IMR-90 (cell line): ENCODE data around the gene FAM216B. TPM values are rescaled to one million over a fixed set of nuclear protein-coding genes. Genes with fewer than 3 reads are reported as not detected.

ENCODE experiments used
- ATAC-seq: fragments of 200-7000 bp; cut with Tn5 transposase; 2 replicates; pipeline ENCODE4 v1.9.1; 2020; ENCODE audit warnings: low read depth, mild to moderate bottlenecking, moderate library complexity
- BruUV-seq: library from RNA; stranded (reverse); fragments of 400-500 nt; replicated peaks from 2 replicates; lab custom pipeline; 2021; lab: Mats Ljungman, UMichigan
- CTCF ChIA-PET: fragments of 300-600 bp; formaldehyde crosslinking; extraction: SDS; loops from one replicate; lab custom pipeline; 2021; ENCODE audit warnings: antibody characterized with exemption; lab: Yijun Ruan, JAX
- POLR2A ChIA-PET: fragments of 300-600 bp; sonication (Branson Sonifier 250); formaldehyde crosslinking; loops from one replicate; lab custom pipeline; 2022; ENCODE audit warnings: antibody characterized with exemption; ENCODE audit not compliant: unreplicated experiment; lab: Charles Lee
- DNase-seq: peaks from one replicate; pipeline ENCODE4 v3.0.0; 2013
- H2AFZ ChIP-seq: replicated peaks from 2 replicates; pipeline ENCODE3; 2013; ENCODE audit warnings: low read length, mild to moderate bottlenecking; ENCODE audit not compliant: poor library complexity
- H2AK5ac ChIP-seq: 2 replicates; pipeline ENCODE4 v1.6.1; 2013; ENCODE audit warnings: low read depth, low read length, inconsistent platforms
- H2AK9ac ChIP-seq: replicated peaks from 2 replicates; pipeline ENCODE3; 2013; ENCODE audit warnings: mild to moderate bottlenecking, low read depth, low read length, moderate library complexity; ENCODE audit not compliant: poor library complexity
- H2BK120ac ChIP-seq: 2 replicates; pipeline ENCODE4 v1.6.1; 2013; ENCODE audit warnings: low read depth, low read length, inconsistent platforms
- H2BK15ac ChIP-seq: 3 replicates; pipeline ENCODE4 v1.6.1; 2013; ENCODE audit warnings: low read depth, low read length, inconsistent platforms
- H2BK20ac ChIP-seq: 2 replicates; pipeline ENCODE4 v1.6.1; 2013; ENCODE audit warnings: low read depth, mild to moderate bottlenecking, inconsistent platforms, low read length, moderate library complexity
- H2BK5ac ChIP-seq: 2 replicates; pipeline ENCODE4 v1.6.1; 2013; ENCODE audit warnings: mild to moderate bottlenecking, low read depth, low read length, inconsistent platforms; ENCODE audit not compliant: poor library complexity, severe bottlenecking
- H3K14ac ChIP-seq: replicated peaks from 2 replicates; pipeline ENCODE4 v1.6.1; 2013; ENCODE audit warnings: low read depth, low read length, inconsistent platforms
- H3K18ac ChIP-seq: 2 replicates; pipeline ENCODE4 v1.6.1; 2013; ENCODE audit warnings: low read depth, low read length, control low read depth
- H3K23ac ChIP-seq: 2 replicates; pipeline ENCODE4 v1.6.1; 2013; ENCODE audit warnings: low read depth, low read length, inconsistent platforms
- H3K27ac ChIP-seq: 2 replicates; pipeline ENCODE4 v1.5.1; 2013; ENCODE audit warnings: mild to moderate bottlenecking, control low read depth, low read length; ENCODE audit not compliant: insufficient read depth
- H3K27me3 ChIP-seq: 2 replicates; pipeline ENCODE4 v1.6.1; 2013; ENCODE audit warnings: low read length; ENCODE audit not compliant: control insufficient read depth, insufficient read depth
- H3K36me3 ChIP-seq: 2 replicates; pipeline ENCODE4 v1.6.1; 2013; ENCODE audit warnings: low read length, mixed read lengths; ENCODE audit not compliant: control insufficient read depth, insufficient read depth
- H3K4ac ChIP-seq: 2 replicates; pipeline ENCODE4 v1.6.1; 2013; ENCODE audit warnings: low read depth, low read length, inconsistent platforms
- H3K4me1 ChIP-seq: 2 replicates; pipeline ENCODE4 v1.6.1; 2013; ENCODE audit warnings: low read length, mixed read lengths; ENCODE audit not compliant: control insufficient read depth, insufficient read depth
- H3K4me2 ChIP-seq: 2 replicates; pipeline ENCODE4 v1.6.1; 2013; ENCODE audit warnings: low read depth, mild to moderate bottlenecking, control low read depth, low read length, moderate library complexity
- H3K4me3 ChIP-seq: 2 replicates; pipeline ENCODE4 v1.5.1; 2013; ENCODE audit warnings: low read depth, mild to moderate bottlenecking, control low read depth, low read length, moderate library complexity; ENCODE audit not compliant: insufficient read depth
- H3K56ac ChIP-seq: 2 replicates; pipeline ENCODE4 v1.6.1; 2013; ENCODE audit warnings: low read length, inconsistent platforms; ENCODE audit not compliant: insufficient read depth; ENCODE audit errors: extremely low read depth
- H3K79me1 ChIP-seq, 2 experiments: 2 replicates each; pipeline ENCODE4 v1.6.1; 2013; ENCODE audit warnings: low read length in 2 of 2, inconsistent platforms in 1 of 2, low read depth in 1 of 2
- H3K9ac ChIP-seq: 2 replicates; pipeline ENCODE4 v1.6.1; 2013; ENCODE audit warnings: low read depth, low read length, control low read depth
- H3K9me1 ChIP-seq: 2 replicates; pipeline ENCODE4 v1.6.1; 2013; ENCODE audit warnings: low read length, inconsistent platforms; ENCODE audit not compliant: insufficient read depth
- H3K9me3 ChIP-seq: 2 replicates; pipeline ENCODE4 v1.6.1; 2013; ENCODE audit warnings: low read length; ENCODE audit not compliant: control insufficient read depth, insufficient read depth
- H4K20me1 ChIP-seq: 2 replicates; pipeline ENCODE4 v1.6.1; 2013; ENCODE audit warnings: low read length, inconsistent platforms; ENCODE audit not compliant: insufficient read depth
- H4K5ac ChIP-seq: 2 replicates; pipeline ENCODE4 v1.6.1; 2013; ENCODE audit warnings: mild to moderate bottlenecking, low read depth, low read length, control low read depth
- H4K8ac ChIP-seq, 2 experiments: 2 replicates each; pipeline ENCODE4 v1.6.1; 2013; ENCODE audit warnings: low read depth in 2 of 2, low read length in 2 of 2, control low read depth in 1 of 2, inconsistent platforms in 1 of 2
- H4K91ac ChIP-seq: 2 replicates; pipeline ENCODE4 v1.6.1; 2013; ENCODE audit warnings: low read depth, low read length, inconsistent platforms; ENCODE audit not compliant: insufficient read depth
- BHLHE40 ChIP-seq: fragments of 150-350 bp; IDR thresholded peaks from 2 replicates; pipeline ENCODE4 v1.6.1; 2016; ENCODE audit warnings: mild to moderate bottlenecking, low read depth, low read length
- CEBPB ChIP-seq: IDR thresholded peaks from 2 replicates; pipeline ENCODE4 v1.6.1; 2012; ENCODE audit warnings: low read depth, low read length, improper control_type of control experiment
- CHD1 ChIP-seq: IDR thresholded peaks from 2 replicates; pipeline ENCODE4 v1.6.1; 2012; ENCODE audit warnings: low read depth, low read length, improper control_type of control experiment
- ELK1 ChIP-seq: fragments of 150-350 bp; IDR thresholded peaks from 2 replicates; pipeline ENCODE4 v1.6.1; 2016; ENCODE audit warnings: low read depth, mild to moderate bottlenecking, low read length, moderate library complexity, borderline replicate concordance
- FOS ChIP-seq: fragments of 150-350 bp; IDR thresholded peaks from 2 replicates; pipeline ENCODE4 v1.6.1; 2016; ENCODE audit warnings: low read depth, low read length
- MAFK ChIP-seq: IDR thresholded peaks from 2 replicates; pipeline ENCODE4 v1.6.1; 2012; ENCODE audit warnings: low read depth, low read length, improper control_type of control experiment
- MAZ ChIP-seq: IDR thresholded peaks from 2 replicates; pipeline ENCODE4 v1.6.1; 2012; ENCODE audit warnings: low read depth, mild to moderate bottlenecking, low read length, improper control_type of control experiment, moderate library complexity, borderline replicate concordance
- MXI1 ChIP-seq: IDR thresholded peaks from 2 replicates; pipeline ENCODE4 v1.6.1; 2012; ENCODE audit warnings: low read depth, mild to moderate bottlenecking, low read length, moderate library complexity, borderline replicate concordance
- NFE2L2 ChIP-seq: fragments of 150-350 bp; IDR thresholded peaks from 2 replicates; pipeline ENCODE4 v1.6.1; 2016; ENCODE audit warnings: low read depth, mild to moderate bottlenecking, low read length
- POLR2A ChIP-seq: IDR thresholded peaks from 2 replicates; pipeline ENCODE4 v1.6.1; 2012; ENCODE audit warnings: mild to moderate bottlenecking, low read depth, low read length
- RAD21 ChIP-seq: IDR thresholded peaks from 2 replicates; pipeline ENCODE4 v1.6.1; 2012; ENCODE audit warnings: low read length, improper control_type of control experiment
- RCOR1 ChIP-seq: IDR thresholded peaks from 2 replicates; pipeline ENCODE4 v1.6.1; 2012; ENCODE audit warnings: mild to moderate bottlenecking, low read length, improper control_type of control experiment; ENCODE audit not compliant: insufficient replicate concordance
- RFX5 ChIP-seq: IDR thresholded peaks from 2 replicates; pipeline ENCODE4 v1.8.0; 2012; ENCODE audit warnings: low read depth, mild to moderate bottlenecking, low read length, moderate library complexity
- SMC3 ChIP-seq: fragments of 150-350 bp; IDR thresholded peaks from 2 replicates; pipeline ENCODE4 v1.6.1; 2016; ENCODE audit warnings: low read depth, mild to moderate bottlenecking, antibody characterized with exemption, low read length, moderate library complexity
- dilution Hi-C: fragments of 300-500 bp; cut with HindIII; formaldehyde crosslinking; loops from one replicate; pipeline ENCODE4 v1.14.3; 2018; ENCODE audit warnings: low sequenced_read_pairs; ENCODE audit not compliant: unreplicated experiment
- in situ Hi-C: fragments of 300-500 bp; cut with MboI; formaldehyde crosslinking; loops from 3 replicates; pipeline ENCODE4 v1.14.3; 2019; ENCODE audit warnings: low sequenced_read_pairs, inconsistent platforms, mixed read lengths
- intact Hi-C: fragments of 100-400 bp; cut with micrococcal nuclease; formaldehyde crosslinking; loops from 2 replicates; pipeline ENCODE4 v1.10.0; 2022
- polyA plus RNA-seq, 3 experiments: library from polyadenylated mRNA; depleted of rRNA; stranded (reverse); fragments of >200 nt; gene quantifications; 2 replicates each; pipeline ENCODE4 v1.2.3, GENCODE V29; 2012; ENCODE audit warnings: low replicate concordance in 1 of 3
- total RNA-seq: library from RNA; depleted of rRNA; stranded (reverse); fragments of >200 nt; gene quantifications from 2 replicates; pipeline ENCODE4 v1.2.3, GENCODE V29; 2012
- TF ChIP-seq, protein P1 (sequence below): conservative IDR thresholded peaks from 2 replicates; pipeline ENCODE4 v1.5.1; 2012; ENCODE audit warnings: mild to moderate bottlenecking, low read depth, low read length, improper control_type of control experiment
- TF ChIP-seq, protein P2 (sequence below): fragments of 150-350 bp; IDR thresholded peaks from 2 replicates; pipeline ENCODE4 v1.6.1; 2017; ENCODE audit warnings: mild to moderate bottlenecking, antibody characterized with exemption, low read length, low read depth

The FAM216B gene
- total and polyA plus RNA-seq, 2 of the 4 experiments (the other 2 are of a cell fraction): not detected

DNA sequence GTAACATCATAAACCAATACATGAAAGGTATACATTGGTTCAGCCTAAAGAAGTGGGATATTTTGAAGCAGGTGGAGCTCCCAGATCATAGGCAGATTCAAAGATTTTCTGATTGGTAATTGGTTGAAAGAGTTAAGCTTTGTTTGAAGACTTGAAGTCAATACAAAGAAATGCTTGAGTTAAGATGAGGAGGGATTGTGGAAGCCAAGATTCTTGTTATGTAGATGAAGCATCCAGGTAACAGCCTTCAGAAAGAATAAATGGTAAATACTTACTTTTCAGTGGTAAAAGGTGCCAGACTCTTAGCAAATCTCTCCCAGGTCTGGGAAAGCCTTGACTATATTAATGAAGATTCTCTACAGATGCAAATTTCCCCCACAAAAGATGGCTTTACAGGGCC, 49.3 kb upstream of the FAM216B start:
- no peak overlapping the region for H2AK9ac ChIP-seq
- no peak overlapping the region for H4K91ac ChIP-seq
- no peak overlapping the region for H2BK15ac ChIP-seq
- H3K14ac ChIP-seq: no peak overlapping the region
- no peaks in the 10 kb centered on the region for H3K4me1 ChIP-seq
- ChIA-PET CTCF (no interaction called here), POLR2A (no interaction called here)
- H3K56ac ChIP-seq: no peak overlapping the region
- intact Hi-C loops: no loop called here
- no peak overlapping the region for H4K5ac ChIP-seq
- H4K20me1 ChIP-seq: no peaks in the 10 kb centered on the region
- H3K4ac ChIP-seq: no peak overlapping the region
- no peak overlapping the region for H2AK5ac ChIP-seq
- no peak overlapping the region for H2BK20ac ChIP-seq
- no peaks in the 10 kb centered on the region for H3K27me3 ChIP-seq
- no peak overlapping the region for H3K4me2 ChIP-seq
- H3K79me1 ChIP-seq: no peaks in the 10 kb centered on the region
- BruUV-seq: no TSS peak
- in situ Hi-C loops: no loop called here
- H3K9me3 ChIP-seq: no peaks in the 10 kb centered on the region
- no peaks in the 10 kb centered on the region; the same call in 1 of the 2 replicates for H3K9me1 ChIP-seq
- ATAC-seq (no peak), DNase-seq (no peak)
- no peak overlapping the region for H3K4me3 ChIP-seq
- dilution Hi-C loops: no loop called here
- no peak overlapping the region for H4K8ac ChIP-seq
- H3K23ac ChIP-seq: no peak overlapping the region
- no peak overlapping the region for H3K27ac ChIP-seq
- no peak overlapping the region for H2BK5ac ChIP-seq
- no peak overlapping the region for H3K9ac ChIP-seq
- no peak overlapping the region for H2BK120ac ChIP-seq
- no peak for TF ChIP-seq RCOR1
- TF ChIP-seq, protein P1, sequence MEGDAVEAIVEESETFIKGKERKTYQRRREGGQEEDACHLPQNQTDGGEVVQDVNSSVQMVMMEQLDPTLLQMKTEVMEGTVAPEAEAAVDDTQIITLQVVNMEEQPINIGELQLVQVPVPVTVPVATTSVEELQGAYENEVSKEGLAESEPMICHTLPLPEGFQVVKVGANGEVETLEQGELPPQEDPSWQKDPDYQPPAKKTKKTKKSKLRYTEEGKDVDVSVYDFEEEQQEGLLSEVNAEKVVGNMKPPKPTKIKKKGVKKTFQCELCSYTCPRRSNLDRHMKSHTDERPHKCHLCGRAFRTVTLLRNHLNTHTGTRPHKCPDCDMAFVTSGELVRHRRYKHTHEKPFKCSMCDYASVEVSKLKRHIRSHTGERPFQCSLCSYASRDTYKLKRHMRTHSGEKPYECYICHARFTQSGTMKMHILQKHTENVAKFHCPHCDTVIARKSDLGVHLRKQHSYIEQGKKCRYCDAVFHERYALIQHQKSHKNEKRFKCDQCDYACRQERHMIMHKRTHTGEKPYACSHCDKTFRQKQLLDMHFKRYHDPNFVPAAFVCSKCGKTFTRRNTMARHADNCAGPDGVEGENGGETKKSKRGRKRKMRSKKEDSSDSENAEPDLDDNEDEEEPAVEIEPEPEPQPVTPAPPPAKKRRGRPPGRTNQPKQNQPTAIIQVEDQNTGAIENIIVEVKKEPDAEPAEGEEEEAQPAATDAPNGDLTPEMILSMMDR: no peak
- no peak for TF ChIP-seq ELK1
- TF ChIP-seq POLR2A: no peak
- TF ChIP-seq NFE2L2: no peak
- TF ChIP-seq SMC3: no peak
- no peak for TF ChIP-seq FOS
- TF ChIP-seq, protein P2, sequence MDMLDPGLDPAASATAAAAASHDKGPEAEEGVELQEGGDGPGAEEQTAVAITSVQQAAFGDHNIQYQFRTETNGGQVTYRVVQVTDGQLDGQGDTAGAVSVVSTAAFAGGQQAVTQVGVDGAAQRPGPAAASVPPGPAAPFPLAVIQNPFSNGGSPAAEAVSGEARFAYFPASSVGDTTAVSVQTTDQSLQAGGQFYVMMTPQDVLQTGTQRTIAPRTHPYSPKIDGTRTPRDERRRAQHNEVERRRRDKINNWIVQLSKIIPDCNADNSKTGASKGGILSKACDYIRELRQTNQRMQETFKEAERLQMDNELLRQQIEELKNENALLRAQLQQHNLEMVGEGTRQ: no peak
- TF ChIP-seq MAFK: no peak
- TF ChIP-seq MXI1: no peak
- no peak for TF ChIP-seq CHD1
- TF ChIP-seq CEBPB: no peak
- TF ChIP-seq MAZ: no peak
- TF ChIP-seq RAD21: no peak
- TF ChIP-seq BHLHE40: no peak
- TF ChIP-seq RFX5: no peak
- no peak overlapping the region for H3K18ac ChIP-seq
- no peak overlapping the region for H2AFZ ChIP-seq
- H3K36me3 ChIP-seq: no peaks in the 10 kb centered on the region
